ENCODE results near the gene GTF2IRD1.

Gene GTF2IRD1

GRCh38 chr7:74454021-74454924 is 567 bp downstream of the GTF2IRD1 start:
- Histone ChIP-seq H3K27me3 (ENCODE audit: insufficient read depth, low read length) (no peaks in the 10 kb centered on the region), H3K27ac (ENCODE audit: low read depth, low read length) (peak overlapping the region; percentile 42; the same call in 1 of the 2 replicates), H2AFZ (ENCODE audit: low read length, unreplicated experiment) (peak overlapping the region; percentile 67), H3K36me3 (ENCODE audit: insufficient read depth, low read length) (no peaks in the 10 kb centered on the region), H3K4me1 (ENCODE audit: control insufficient read depth, insufficient read depth, low read length, unreplicated experiment) (peaks cover 16% of the 10 kb centered on the region), H3K79me2 (ENCODE audit: control insufficient read depth, insufficient read depth, low read length, unreplicated experiment) (peaks cover 44% of the 10 kb centered on the region), H3K4me3 (ENCODE audit: low read depth, low read length) (peak overlapping the region; percentile 81)

GRCh38 chr7:74454925-74455288 is 1.2 kb downstream of the GTF2IRD1 start:
- Histone ChIP-seq H3K27me3 (ENCODE audit: insufficient read depth, low read length) (no peaks in the 10 kb centered on the region), H3K36me3 (ENCODE audit: insufficient read depth, low read length) (no peaks in the 10 kb centered on the region), H3K4me1 (ENCODE audit: control insufficient read depth, insufficient read depth, low read length, unreplicated experiment) (peaks cover 16% of the 10 kb centered on the region), H3K4me3 (ENCODE audit: low read depth, low read length) (peak overlapping the region; percentile 81), H3K27ac (ENCODE audit: low read depth, low read length) (peak overlapping the region; percentile 42; the same call in 1 of the 2 replicates), H2AFZ (ENCODE audit: low read length, unreplicated experiment) (no peak overlapping the region), H3K79me2 (ENCODE audit: control insufficient read depth, insufficient read depth, low read length, unreplicated experiment) (peaks cover 50% of the 10 kb centered on the region)

- H3K4me1 ChIP-seq (ENCODE audit: control insufficient read depth, insufficient read depth, low read length, unreplicated experiment) = peaks cover 16% of the 10 kb centered on the region
- H3K27me3 ChIP-seq (ENCODE audit: insufficient read depth, low read length) = no peaks in the 10 kb centered on the region
- H3K27ac ChIP-seq (ENCODE audit: low read depth, low read length) = peak overlapping the region; percentile 14; the same call in 1 of the 2 replicates
- no peak overlapping the region for H2AFZ ChIP-seq (ENCODE audit: low read length, unreplicated experiment)
- peak overlapping the region; percentile 81 for H3K4me3 ChIP-seq (ENCODE audit: low read depth, low read length)
- peaks cover 52% of the 10 kb centered on the region for H3K79me2 ChIP-seq (ENCODE audit: control insufficient read depth, insufficient read depth, low read length, unreplicated experiment)
- no peaks in the 10 kb centered on the region for H3K36me3 ChIP-seq (ENCODE audit: insufficient read depth, low read length)
Observed at GRCh38 chr7:74455291-74455804, 1.6 kb downstream of the GTF2IRD1 start.

- no peaks in the 10 kb centered on the region for H3K36me3 ChIP-seq (ENCODE audit: insufficient read depth, low read length)
- H3K27me3 ChIP-seq (ENCODE audit: insufficient read depth, low read length) = no peaks in the 10 kb centered on the region
- H3K4me1 ChIP-seq (ENCODE audit: control insufficient read depth, insufficient read depth, low read length, unreplicated experiment) = peaks cover 16% of the 10 kb centered on the region
- H2AFZ ChIP-seq (ENCODE audit: low read length, unreplicated experiment) = no peak overlapping the region
- H3K27ac ChIP-seq (ENCODE audit: low read depth, low read length) = peak overlapping the region; percentile 14; the same call in 1 of the 2 replicates
- no peak overlapping the region; the same call in 1 of the 2 replicates for H3K4me3 ChIP-seq (ENCODE audit: low read depth, low read length)
- H3K79me2 ChIP-seq (ENCODE audit: control insufficient read depth, insufficient read depth, low read length, unreplicated experiment) = peaks cover 52% of the 10 kb centered on the region
Observed at GRCh38 chr7:74455928-74456327, 2.2 kb downstream of the GTF2IRD1 start.

GRCh38 chr7:74457007-74457406 is 3.3 kb downstream of the GTF2IRD1 start:
- H3K27me3 ChIP-seq (ENCODE audit: insufficient read depth, low read length) = no peaks in the 10 kb centered on the region
- H3K4me3 ChIP-seq (ENCODE audit: low read depth, low read length) = no peak overlapping the region
- no peak overlapping the region for H2AFZ ChIP-seq (ENCODE audit: low read length, unreplicated experiment)
- peaks cover 14% of the 10 kb centered on the region for H3K4me1 ChIP-seq (ENCODE audit: control insufficient read depth, insufficient read depth, low read length, unreplicated experiment)
- H3K27ac ChIP-seq (ENCODE audit: low read depth, low read length) = no peak overlapping the region
- peaks cover 55% of the 10 kb centered on the region for H3K79me2 ChIP-seq (ENCODE audit: control insufficient read depth, insufficient read depth, low read length, unreplicated experiment)
- H3K36me3 ChIP-seq (ENCODE audit: insufficient read depth, low read length) = no peaks in the 10 kb centered on the region

- Histone ChIP-seq H3K27ac (ENCODE audit: low read depth, low read length) (no peak overlapping the region), H2AFZ (ENCODE audit: low read length, unreplicated experiment) (no peak overlapping the region), H3K4me1 (ENCODE audit: control insufficient read depth, insufficient read depth, low read length, unreplicated experiment) (no peaks in the 10 kb centered on the region), H3K4me3 (ENCODE audit: low read depth, low read length) (no peak overlapping the region), H3K79me2 (ENCODE audit: control insufficient read depth, insufficient read depth, low read length, unreplicated experiment) (peaks cover 44% of the 10 kb centered on the region), H3K27me3 (ENCODE audit: insufficient read depth, low read length) (no peaks in the 10 kb centered on the region), H3K36me3 (ENCODE audit: insufficient read depth, low read length) (no peaks in the 10 kb centered on the region)
Observed at GRCh38 chr7:74461970-74462706, 8.4 kb downstream of the GTF2IRD1 start.

- no peaks in the 10 kb centered on the region for H3K27me3 ChIP-seq (ENCODE audit: insufficient read depth, low read length)
- no peak overlapping the region for H3K4me3 ChIP-seq (ENCODE audit: low read depth, low read length)
- H3K36me3 ChIP-seq (ENCODE audit: insufficient read depth, low read length) = no peaks in the 10 kb centered on the region
- peaks cover 39% of the 10 kb centered on the region for H3K79me2 ChIP-seq (ENCODE audit: control insufficient read depth, insufficient read depth, low read length, unreplicated experiment)
- no peak overlapping the region for H3K27ac ChIP-seq (ENCODE audit: low read depth, low read length)
- no peak overlapping the region for H2AFZ ChIP-seq (ENCODE audit: low read length, unreplicated experiment)
- no peaks in the 10 kb centered on the region for H3K4me1 ChIP-seq (ENCODE audit: control insufficient read depth, insufficient read depth, low read length, unreplicated experiment)
Observed at GRCh38 chr7:74462707-74463100, 9.0 kb downstream of the GTF2IRD1 start.

GRCh38 chr7:74464931-74465886 is 11.5 kb downstream of the GTF2IRD1 start:
- Histone ChIP-seq H3K27me3 (ENCODE audit: insufficient read depth, low read length) (no peaks in the 10 kb centered on the region), H3K27ac (ENCODE audit: low read depth, low read length) (no peak overlapping the region)

GRCh38 chr7:74466196-74466813 is 12.6 kb downstream of the GTF2IRD1 start:
- Histone ChIP-seq H3K27me3 (ENCODE audit: insufficient read depth, low read length) (no peaks in the 10 kb centered on the region), H3K4me1 (ENCODE audit: control insufficient read depth, insufficient read depth, low read length, unreplicated experiment) (no peaks in the 10 kb centered on the region), H2AFZ (ENCODE audit: low read length, unreplicated experiment) (no peak overlapping the region), H3K4me3 (ENCODE audit: low read depth, low read length) (no peak overlapping the region), H3K36me3 (ENCODE audit: insufficient read depth, low read length) (no peaks in the 10 kb centered on the region), H3K27ac (ENCODE audit: low read depth, low read length) (no peak overlapping the region), H3K79me2 (ENCODE audit: control insufficient read depth, insufficient read depth, low read length, unreplicated experiment) (peaks cover 32% of the 10 kb centered on the region)

More at GRCh38 chr7:74464931-74465886, 11.5 kb downstream of the GTF2IRD1 start:
- Histone ChIP-seq H3K4me1 (ENCODE audit: control insufficient read depth, insufficient read depth, low read length, unreplicated experiment) (no peaks in the 10 kb centered on the region), H3K4me3 (ENCODE audit: low read depth, low read length) (no peak overlapping the region), H3K36me3 (ENCODE audit: insufficient read depth, low read length) (no peaks in the 10 kb centered on the region), H2AFZ (ENCODE audit: low read length, unreplicated experiment) (no peak overlapping the region), H3K79me2 (ENCODE audit: control insufficient read depth, insufficient read depth, low read length, unreplicated experiment) (peaks cover 31% of the 10 kb centered on the region)

Measured in ACC112 (cell line).